ENCODE results near the gene SLC6A6.

- TF ChIP-seq CTCF (IDR thresholded peaks at IDR 0.05; ENCODE audit: insufficient read depth, low read depth, low read length): no peak
- no peak for TF ChIP-seq EZH2 (IDR thresholded peaks at IDR 0.05; ENCODE audit: insufficient read depth, low read length)
Measured at GRCh38 chr3:14406336-14406735, 3.9 kb downstream of the SLC6A6 start.

All from astrocyte (in vitro differentiated cells and primary cell).